HG02571 (cell line): ENCODE data around the gene CTBS.
"Not testable (repeated sequence)": the region's sequence is repeated elsewhere in the genome, so short reads cannot be mapped to it uniquely, and the experiment has no call there.

ENCODE experiments used
- ATAC-seq: cut with Tn5 transposase; IDR thresholded peaks from one replicate; pipeline ENCODE4 v1.9.1; 2021; ENCODE audit warnings: mild to moderate bottlenecking, moderate library complexity; ENCODE audit not compliant: unreplicated experiment

The CTBS gene

DNA sequence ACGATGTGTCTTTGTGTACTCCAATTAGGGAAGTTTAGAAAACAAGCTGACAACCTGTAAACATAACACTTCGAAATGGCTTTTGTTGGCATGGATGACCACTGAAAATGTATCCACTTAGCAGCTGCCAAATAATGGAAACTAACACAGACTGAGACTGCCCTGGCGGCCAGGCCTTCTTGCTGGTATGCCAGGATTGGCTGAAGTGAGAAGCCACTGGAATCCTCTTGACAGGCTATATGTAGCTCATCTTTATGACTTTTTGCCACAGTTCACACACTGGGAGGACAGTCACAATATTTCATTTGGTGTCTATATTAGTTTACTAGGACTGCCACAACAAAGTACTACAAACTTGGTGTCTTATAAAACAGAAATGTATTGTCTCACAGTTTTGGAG, 12.9 kb upstream of the CTBS start:
- ATAC-seq: no peak

DNA sequence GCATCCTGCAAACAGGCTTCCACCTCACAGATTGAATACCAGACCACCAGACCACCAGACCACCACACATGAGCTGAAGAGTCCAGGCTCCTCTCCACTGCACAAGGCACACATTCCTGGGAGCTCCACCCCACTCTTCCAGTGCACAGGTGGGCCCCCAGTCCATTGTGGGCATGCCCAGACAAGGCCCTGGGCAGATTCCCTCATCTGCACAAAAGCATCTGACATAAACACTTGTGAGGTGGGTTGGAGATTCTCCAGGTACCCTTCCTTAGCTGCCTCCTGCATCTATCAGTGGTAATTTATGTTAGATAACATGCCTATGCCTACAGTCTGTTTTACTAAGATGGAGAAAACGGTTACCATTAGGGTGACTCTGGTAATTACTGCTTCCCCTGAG, 11.6 kb upstream of the CTBS start:
- no peak for ATAC-seq

DNA sequence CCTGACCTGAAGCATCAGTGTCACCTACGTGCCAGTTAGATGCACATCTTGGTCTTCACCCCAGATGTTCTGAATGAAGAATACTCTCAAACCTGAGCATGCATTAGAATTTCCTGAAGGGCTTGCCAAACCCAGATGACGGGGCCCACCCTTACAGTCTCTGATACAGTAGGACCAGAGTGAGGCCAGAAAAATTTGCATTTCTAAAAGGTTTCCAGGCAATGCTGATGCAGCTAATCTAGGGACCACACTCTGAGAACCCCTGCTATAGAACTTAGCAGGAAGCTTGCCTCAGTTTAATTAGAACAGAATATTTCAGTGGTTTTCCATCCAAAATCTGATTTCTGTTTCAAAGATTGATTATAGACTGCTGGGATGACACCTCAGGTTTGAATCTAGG, 9.9 kb upstream of the CTBS start:
- peak; percentile 55 for ATAC-seq

DNA sequence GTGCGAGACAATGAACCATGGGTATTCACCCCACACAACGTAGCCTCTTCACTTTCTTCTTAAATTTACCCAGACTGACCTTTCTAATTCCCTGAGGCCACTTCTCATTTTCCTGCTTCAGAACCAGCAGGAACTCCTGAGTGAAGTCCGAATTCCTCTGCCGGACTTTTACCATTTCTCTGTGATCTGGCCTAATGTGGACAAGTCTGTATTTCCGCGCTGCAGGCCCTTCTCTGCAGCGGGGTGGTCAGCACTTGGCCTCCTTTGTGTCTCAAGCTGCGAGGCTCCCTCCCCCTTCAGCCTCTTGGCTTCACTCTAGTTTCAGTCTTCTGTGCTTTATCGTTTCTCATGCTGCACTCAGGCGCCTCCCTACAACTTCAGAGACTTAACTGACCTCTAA, 9.4 kb upstream of the CTBS start:
- peak; percentile 38 for ATAC-seq

DNA sequence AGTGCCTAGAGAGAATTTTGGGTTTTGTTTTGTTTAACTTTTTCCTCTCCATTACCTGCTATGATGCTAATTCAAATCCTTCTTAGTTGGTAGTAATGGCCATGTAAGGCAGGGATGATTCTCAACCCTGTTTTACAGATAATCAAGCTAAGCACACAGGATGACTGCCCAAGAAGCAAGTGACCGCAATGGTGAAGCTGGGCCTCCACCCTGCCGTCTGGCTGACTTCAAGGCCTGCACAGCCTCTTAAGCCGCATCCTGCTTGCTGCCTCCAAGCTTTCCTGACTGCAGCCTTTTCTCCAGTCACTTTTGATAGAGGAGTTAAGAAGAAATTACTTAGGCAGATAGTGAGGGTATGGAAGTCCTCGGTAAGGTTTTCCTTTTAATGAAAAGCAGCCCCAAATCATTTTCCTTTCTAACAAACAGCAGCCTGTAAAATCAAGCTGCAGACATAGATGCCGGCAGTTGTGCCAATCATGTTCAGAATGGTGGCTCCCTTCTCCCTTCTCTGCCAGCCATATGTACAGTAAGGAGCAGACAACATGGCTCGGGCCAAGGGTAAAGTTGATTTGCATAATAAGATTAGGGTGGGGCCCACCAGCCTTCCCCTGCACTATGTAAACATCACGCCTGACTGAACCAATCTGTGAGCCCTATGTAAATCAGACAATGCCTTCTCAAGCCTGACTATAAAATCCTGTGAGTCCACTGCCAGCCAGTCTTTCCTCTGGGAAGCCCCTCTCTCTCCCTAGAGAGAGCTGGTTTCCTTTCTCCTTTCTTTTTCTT, 8.8 kb upstream of the CTBS start:
- peak; percentile 55 for ATAC-seq

DNA sequence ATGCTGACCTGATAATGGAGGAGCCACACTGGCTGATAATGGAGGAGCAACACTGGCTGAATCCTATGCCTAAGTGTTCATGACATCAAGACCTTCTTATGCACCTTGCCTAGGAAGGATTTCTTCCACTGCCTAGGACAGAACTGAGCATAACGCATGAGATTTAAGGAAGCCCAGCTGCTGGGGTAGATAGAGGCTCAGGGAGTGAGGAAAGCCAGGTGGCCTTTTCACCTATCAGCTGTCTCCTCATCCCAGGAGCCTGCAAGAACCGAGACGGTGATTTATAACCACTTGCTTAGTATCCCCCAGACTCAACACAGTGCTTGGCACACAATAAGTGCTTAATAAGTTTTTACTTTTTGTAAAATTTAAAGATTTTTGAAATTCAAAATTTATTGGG, 7.4 kb upstream of the CTBS start:
- ATAC-seq: no peak

DNA sequence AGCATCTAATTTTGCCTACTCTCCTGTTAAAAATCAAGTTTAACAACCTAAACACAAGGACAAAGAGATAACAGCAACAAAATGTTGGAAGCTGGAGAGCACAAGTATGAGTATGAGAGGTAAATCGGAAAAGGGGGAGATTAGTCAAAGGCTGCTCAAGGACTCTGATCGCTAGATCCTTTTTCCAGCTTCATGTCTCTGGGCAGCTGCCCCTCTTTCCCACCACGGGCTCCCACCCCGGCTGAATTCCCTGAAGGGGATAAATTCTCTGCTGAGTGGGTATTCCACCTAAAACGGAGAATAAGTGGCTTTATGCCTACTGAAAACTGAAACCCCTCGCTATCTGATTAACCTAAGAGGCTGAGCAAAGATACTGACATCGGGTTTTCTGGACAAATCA, 696 bp upstream of the CTBS start:
- no peak for ATAC-seq

DNA sequence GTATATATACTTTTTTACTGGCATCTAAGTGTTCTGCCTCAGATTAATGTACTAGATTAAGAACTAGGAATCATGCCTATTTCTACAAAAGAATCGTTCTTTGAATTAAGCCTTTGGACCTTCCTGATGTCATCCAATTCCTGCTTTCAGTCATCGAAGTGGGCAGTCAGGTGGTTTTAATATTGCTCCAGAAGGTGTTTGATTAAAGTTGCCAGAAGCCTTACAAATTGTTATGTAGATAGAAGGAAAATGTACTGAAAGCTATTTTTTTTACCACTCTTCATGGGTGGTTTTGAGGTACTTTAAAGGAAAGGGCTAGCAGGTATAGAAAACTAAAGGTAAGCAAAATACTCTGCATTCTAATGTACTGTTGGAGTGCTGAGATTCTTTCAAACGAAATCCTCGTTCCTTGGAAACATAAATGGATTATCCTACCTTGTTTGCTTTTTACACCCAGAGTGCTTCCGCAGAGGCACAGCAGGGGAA, 716 bp downstream of the CTBS start:
- no peak for ATAC-seq

DNA sequence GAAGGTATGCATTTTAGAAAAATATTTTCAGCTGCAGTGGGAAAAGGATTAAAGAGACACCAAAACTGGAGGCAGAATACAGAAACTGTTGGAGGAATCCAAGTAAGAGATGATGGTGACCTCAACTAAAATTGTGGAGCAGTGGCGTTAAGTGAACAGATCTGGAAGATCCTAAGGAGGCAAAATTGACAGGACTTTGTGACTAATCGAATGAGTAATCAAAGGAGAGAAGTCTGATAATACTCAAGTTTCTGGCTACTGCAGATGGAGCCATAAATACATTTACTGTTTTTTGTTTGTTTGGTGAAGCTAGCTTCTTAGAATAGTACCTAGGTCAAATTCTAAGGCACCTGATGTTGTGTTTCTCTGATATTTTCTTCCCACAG, 3.1 kb downstream of the CTBS start:
- no peak for ATAC-seq

DNA sequence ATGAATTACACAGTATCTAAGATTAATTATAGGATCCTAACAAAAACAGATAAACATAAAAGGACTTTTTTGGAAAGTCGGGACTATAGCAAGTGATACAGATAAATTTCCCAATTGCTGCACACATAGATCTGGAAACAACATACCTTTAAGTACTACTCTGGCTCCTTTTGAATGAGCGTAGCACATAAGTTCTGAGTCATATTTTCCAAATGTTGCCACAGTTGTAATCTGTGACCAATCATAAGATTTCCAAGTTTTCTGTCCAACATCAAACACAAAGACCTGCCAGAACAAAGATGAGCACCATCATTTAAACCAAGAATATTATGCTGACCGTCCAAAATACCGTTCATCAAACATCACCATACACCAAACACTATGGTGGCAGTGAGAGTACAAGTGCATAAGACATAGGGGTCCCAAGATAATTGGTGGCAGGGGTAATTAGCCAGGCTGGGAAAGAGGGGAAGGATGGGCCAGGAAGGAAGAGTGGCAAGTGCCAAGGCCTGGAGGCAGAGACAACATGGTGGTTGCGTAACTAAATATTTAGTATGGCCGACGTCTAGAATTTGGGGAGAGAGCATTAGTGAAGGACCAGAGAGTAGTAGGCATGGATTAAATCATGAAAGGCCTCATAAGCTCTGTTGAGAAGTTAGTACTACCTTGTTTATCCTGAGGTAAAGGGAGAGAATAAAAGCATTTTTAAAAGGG, 3.6 kb downstream of the CTBS start:
- no peak for ATAC-seq

DNA sequence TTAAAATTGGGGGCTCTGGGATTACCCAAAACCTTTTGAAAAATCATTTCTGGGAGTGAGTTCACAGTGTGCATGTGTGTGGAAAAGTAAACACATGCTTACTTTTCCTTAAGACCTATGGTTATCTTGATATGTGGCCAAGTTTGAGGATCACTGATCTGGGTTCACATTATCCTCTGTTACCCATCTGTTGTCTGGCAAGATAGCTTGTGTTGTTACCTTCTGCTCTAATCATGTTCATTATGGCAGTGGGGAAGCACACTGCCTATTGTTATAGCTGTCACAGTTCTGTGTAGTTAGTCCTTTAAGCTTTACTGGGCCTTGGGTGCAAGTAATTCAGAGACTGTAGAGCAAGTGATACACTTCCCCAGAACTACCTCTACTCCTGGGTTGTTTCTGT, 5.0 kb downstream of the CTBS start:
- no peak for ATAC-seq

DNA sequence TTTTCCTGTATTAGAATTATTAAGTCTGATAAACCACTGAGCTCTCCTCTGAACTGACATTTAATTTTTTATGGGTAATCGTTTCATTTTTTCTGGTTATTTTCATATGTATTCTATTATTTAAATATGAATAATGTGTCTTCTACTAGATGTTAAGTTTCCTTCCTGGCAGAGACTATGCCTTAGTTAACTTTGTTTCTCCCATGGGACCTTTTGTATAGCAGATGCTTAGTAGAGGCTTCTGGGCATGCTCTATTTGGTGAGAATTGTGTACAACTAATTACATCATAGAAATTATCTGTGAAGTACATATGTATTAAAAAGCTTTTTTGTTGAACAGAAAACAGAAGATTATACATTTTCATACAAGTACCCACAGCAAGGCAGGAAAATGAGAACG, 23.4 kb downstream of the CTBS start:
- no peak for ATAC-seq

DNA sequence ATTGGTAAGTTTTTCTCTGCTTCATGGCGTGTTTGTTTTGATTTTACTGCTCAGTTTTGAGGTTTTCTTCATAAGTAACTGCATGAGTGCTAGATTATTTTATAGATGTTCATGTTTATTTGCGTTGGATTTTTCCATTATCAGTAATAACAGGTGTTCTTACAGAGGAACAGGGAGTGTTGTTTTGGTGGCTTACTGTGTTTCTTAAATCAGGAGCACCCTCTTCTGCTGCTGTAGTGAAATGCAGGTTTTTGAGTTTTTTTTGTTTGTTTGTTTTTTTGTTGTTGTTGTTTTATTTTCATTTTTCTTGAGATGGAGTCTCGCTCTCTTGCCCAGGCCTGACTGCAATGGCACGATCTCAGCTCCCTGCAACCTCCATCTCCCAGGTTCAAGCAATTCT, 32.6 kb downstream of the CTBS start:
- no peak for ATAC-seq

DNA sequence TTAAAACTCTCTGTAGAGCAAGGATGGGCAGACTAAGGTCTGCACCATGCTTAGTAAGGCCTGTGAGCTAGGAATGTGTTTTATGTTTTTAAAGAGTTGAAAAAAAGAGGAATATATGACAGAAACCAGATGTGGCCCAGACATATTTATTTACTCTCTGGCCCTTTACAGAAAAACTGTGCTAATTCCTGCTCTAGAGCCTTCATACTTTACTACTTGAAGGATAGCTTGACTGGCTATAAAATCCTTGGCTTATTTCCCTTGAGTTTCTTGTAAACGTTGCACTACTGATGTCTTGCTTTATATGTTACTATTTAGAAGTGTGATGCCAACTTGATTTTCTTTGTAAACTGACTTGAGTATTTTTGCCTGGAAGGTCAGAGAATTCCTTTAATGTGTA, 33.5 kb downstream of the CTBS start:
- no peak for ATAC-seq

DNA sequence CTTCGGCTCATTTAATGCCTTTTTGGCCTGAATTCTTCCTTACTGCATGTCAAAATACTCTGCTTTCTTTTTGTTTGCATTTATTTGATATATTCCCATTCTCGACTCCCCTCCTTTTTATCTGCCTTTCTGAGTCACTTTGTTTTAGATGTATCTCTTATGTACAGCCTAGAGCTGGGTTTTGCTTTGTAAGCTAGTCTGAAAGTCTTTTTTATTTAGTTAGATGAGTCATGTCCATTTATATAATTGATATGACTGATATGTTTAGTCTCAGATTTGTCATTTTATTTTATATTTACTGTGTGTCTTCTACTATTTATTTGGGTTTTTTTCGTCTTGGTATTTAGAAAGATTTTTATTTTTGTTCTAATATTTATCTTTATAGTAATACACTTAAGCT, 34.3 kb downstream of the CTBS start:
- ATAC-seq: no peak

DNA sequence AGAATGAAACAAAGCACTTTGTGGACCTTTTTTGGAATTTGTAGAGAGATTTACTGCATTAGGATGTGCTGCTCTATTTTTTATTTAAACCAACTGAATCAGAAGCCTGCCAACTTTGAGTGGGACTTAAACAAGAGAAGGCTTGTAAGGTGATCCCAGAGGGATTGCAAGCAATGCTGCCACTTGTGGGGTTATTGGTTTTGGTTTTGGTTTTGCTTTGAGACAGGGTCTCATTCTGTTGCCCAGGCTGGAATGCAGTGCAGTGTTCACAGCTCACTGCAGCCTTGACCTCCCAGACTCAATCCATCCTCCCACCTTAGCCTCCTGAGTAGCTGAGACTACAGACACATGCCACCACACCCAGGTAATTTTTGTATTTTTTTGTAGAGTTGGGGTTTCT, 35.6 kb downstream of the CTBS start:
- ATAC-seq: no peak

DNA sequence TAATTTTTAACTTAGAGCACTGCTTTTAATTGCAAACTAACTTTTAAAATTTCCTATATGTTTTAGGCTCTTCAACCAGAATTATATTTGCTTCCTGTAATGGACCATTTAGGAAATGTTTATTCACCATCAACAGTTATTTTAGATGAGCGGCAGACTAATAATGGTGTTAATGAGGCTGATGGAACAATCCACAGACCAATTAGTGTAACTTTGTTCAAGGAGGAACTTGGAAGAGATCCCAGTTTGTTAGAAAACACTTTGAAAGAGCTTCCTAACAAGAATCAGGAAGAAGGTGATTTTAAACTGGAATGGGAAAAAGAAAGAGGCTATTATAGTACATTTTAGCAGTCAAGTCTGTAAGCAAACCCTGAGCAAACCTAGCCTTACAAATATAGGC, 48.5 kb downstream of the CTBS start:
- ATAC-seq: no peak

DNA sequence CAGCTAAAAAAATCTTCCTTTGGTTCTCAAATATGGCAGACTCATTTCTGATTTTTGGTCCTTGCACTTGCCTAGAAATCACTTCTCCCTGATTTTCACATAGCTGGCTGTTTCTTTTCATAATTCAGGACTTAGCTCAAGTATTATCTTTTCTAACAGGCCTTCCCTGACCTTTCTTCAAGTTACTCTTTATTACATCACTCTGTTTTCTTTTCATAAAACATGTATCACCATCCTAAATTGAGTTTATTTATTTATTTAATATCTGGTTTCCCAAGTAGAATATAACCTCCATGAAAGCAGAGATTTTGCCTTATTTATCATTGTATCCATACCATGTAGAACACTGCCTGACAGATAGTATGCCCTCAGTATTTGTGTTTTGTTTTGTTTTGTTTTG, 49.6 kb downstream of the CTBS start:
- no peak for ATAC-seq

DNA sequence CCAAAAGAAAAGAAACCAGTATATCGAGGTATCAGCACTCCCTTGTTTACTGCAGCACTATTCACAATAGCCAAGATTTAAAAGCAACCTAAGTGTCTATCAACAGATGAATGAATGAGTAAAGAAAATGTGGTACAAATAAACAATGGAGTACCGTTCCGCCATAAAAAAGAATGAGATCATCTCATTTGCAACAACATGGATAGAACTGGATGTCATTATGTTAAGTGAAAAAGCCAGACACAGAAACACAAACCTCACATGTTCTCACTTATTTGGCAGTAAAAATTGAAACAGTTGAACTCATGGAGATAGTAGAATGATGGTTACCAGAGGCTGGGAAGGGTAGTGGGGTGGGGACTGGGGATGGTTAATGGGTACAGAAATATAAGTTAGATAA, 63.6 kb downstream of the CTBS start:
- no peak for ATAC-seq

DNA sequence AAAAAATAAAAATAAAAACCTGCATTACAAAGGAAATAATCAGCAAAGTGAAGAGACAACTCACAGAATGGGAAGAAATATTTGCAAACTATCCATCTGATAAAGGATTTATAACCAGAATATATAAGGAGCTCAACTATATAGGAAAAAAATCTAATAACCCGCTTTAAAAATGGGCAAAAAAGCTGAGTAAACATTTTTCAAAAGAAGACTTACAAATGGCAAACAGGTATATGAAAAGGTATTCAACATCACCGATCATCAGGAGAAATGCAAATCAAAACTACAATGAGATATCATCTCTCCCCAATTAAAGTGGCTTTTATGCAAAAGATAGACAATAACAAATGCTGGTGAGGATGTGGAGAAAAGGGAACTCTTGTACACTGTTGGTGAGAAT, 64.1 kb downstream of the CTBS start:
- ATAC-seq: no peak

DNA sequence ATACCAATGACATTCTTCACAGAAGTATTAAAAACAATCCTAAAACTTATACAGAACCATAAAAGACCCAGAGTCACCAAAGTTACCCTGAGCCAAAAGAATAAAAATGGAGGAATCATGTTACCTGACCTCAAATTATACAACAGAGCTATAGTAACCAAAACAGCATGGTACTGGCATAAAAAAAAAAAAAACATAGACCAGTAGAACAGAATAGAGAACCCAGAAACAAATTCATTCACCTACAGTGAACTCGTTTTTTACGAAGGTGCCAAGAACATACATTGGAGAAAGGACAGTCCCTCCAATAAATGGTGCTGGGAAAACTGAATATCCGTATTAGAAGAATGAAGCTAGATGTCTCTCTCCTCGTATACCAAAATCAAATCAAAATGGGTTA, 65.2 kb downstream of the CTBS start:
- no peak for ATAC-seq

DNA sequence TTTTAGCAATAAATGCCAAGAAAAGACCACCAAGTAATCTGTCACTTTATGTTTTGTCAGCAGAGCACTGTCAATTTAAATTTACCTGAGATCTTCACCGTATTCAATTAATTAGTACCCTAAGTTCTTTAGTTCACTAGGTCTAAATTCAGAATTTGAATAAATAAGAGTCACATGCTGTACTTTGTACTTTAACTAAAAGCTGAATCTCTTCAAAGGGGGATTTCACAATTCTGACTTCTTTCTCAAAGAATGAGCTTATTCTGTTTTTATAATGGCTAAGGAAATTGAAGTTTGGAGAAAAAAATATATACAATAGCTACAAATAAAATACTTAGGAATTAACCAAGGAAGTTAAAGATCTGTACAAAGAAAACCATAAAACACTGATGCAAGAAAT, 65.7 kb downstream of the CTBS start:
- no peak for ATAC-seq

DNA sequence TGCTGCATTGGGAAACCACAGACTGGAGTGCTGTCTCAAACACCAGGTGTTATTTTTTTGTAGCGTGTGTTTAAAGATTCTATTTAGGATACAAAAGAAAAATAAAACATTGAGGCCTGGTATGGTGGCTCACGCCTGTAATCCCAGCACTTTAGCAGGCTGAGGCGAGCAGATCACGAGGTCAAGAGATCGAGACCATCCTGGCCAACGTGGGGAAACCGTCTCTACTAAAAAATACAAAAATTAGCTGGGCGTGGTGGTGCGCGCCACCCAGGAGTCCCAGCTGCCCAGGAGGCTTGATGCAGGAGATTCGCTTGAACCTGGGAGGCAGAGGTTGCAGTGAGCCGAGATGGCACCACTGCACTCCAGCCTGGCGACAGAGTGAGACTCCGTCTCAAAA, 66.4 kb downstream of the CTBS start:
- not testable (repeated sequence) for ATAC-seq
